Endothelial cell of coronary artery (primary cell): ENCODE data around the gene SMAD5. TPM values are rescaled to one million over a fixed set of nuclear protein-coding genes. Genes with fewer than 3 reads are reported as not detected.

Source experiments
- total RNA-seq: library from RNA; depleted of rRNA; stranded (reverse); fragments of >200 nt; gene quantifications from 2 replicates; pipeline ENCODE4 v1.2.3, GENCODE V29; 2014

The SMAD5 gene
- total RNA-seq: 32.0 and 36.0 TPM in 2 replicates

DNA sequence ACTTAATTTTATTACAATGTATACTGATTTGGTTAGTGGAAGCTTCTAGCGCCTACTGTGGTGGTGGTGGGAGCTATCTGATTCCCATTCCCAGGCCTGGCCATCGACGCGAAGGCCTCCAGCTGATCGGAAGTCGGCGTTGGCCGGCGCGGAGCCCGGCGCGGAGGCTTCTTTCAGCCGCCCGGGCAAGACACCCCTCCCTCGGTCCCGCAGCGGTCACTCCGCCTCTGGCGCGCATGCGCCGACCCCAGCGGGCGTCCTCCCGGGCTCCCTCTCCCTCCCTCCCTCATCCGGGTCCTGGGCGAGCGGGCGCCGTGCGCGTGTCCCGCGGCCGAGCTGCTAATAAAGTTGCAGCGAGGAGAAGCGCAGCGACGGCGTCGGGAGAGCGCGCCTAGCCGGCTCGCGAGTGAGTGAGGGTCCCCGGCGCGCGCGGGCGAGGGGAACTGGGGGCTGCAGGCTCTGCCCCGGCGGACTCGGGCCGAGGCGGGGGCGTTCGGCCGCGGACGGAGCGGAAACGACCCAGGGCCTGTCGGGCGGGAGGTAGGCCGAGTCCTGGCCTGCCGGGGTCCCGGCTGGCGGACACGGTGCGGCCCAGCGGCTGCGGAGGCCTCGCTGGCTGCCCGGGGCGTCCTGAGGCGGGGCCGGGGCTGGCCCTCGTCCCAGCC is at the start of gene SMAD5:
Gene SMAD5, plus strand, starts transcription at position 289 of the 665 bp plus-strand sequence. CDS start 20,916 bp downstream, outside the sequence.

GRCh38 chr5:136192526-136193321 is 60.1 kb downstream of the SMAD5 start, which contains the start of gene SMIM32:
SMIM32 (minus strand) TSS chr5:136193162; CDS start chr5:136192524, 638 bp downstream.

Other genes with a start within 250 kb of the SMAD5 start
- gene IL9, start 237.0 kb upstream of the SMAD5 start, total RNA-seq: not detected in 2 replicates
- not detected in 2 replicates for gene LECT2, start 177.9 kb upstream of the SMAD5 start, total RNA-seq
- gene TGFBI, start 103.9 kb upstream of the SMAD5 start, total RNA-seq: 96.9 and 107 TPM in 2 replicates
- not detected in 2 replicates for gene SMIM32, start 60.3 kb downstream of the SMAD5 start, total RNA-seq
- not detected in 2 replicates for gene TRPC7, start 232.7 kb downstream of the SMAD5 start, total RNA-seq